ENCODE data around the gene PCDHGA8.
"Not testable (repeated sequence)": the region's sequence is repeated elsewhere in the genome, so short reads cannot be mapped to it uniquely, and the experiment has no call there.

PCDHGA8 gene

GRCh38 chr5:141397756-141398551 lies 5.5 kb downstream of the PCDHGA8 start, which contains the start of gene PCDHGB5:
Gene PCDHGB5 (plus strand): TSS chr5:141397947. CDS start chr5:141398128, 181 bp downstream.
- not testable (repeated sequence) for H3K27ac ChIP-seq (replicated peaks); H3K27me3 ChIP-seq (ENCODE audit: insufficient read depth, poor library complexity, severe bottlenecking)
- TF ChIP-seq CTCF (IDR thresholded peaks at IDR 0.05; ENCODE audit: insufficient read depth, low read length): peak; percentile 32
- DNase-seq (ENCODE audit: low read depth in 1 of 2, low spot score in 1 of 2): peak in 1 of 2 experiments; percentile 57
- peak within 1 kb of the TSS; percentile 23 for H3K4me3 ChIP-seq (replicated peaks; ENCODE audit: insufficient read depth, low read length)

- no peaks in the 10 kb centered on the region for H3K27me3 ChIP-seq (ENCODE audit: insufficient read depth, poor library complexity, severe bottlenecking)
- no peak for DNase-seq (ENCODE audit: low read depth in 1 of 2, low spot score in 1 of 2)
- no peak for TF ChIP-seq POLR2AphosphoS5 (IDR thresholded peaks at IDR 0.05; ENCODE audit: low read depth)
- TF ChIP-seq SPI1 (IDR thresholded peaks at IDR 0.05; ENCODE audit: borderline replicate concordance, low read depth): no peak
- no peak for TF ChIP-seq CTCF (IDR thresholded peaks at IDR 0.05; ENCODE audit: insufficient read depth, low read length)
- no peak for TF ChIP-seq GABPA (IDR thresholded peaks at IDR 0.05; ENCODE audit: low read depth)
- TF ChIP-seq REST (IDR thresholded peaks at IDR 0.05; ENCODE audit: insufficient replicate concordance, low read depth): no peak
- no peak overlapping the region for H3K27ac ChIP-seq (replicated peaks)
- no peak overlapping the region for H3K4me3 ChIP-seq (replicated peaks; ENCODE audit: insufficient read depth, low read length)
Observed at GRCh38 chr5:141398608-141399007, 6.2 kb downstream of the PCDHGA8 start.

- H3K4me3 ChIP-seq (replicated peaks; ENCODE audit: insufficient read depth, low read length): no peak overlapping the region
- no peak overlapping the region for H3K27ac ChIP-seq (replicated peaks)
- no peak for TF ChIP-seq REST (IDR thresholded peaks at IDR 0.05; ENCODE audit: insufficient replicate concordance, low read depth)
- TF ChIP-seq SPI1 (IDR thresholded peaks at IDR 0.05; ENCODE audit: borderline replicate concordance, low read depth): no peak
- no peak for TF ChIP-seq GABPA (IDR thresholded peaks at IDR 0.05; ENCODE audit: low read depth)
- no peak for TF ChIP-seq POLR2AphosphoS5 (IDR thresholded peaks at IDR 0.05; ENCODE audit: low read depth)
- TF ChIP-seq CTCF (IDR thresholded peaks at IDR 0.05; ENCODE audit: insufficient read depth, low read length): no peak
- H3K27me3 ChIP-seq (ENCODE audit: insufficient read depth, poor library complexity, severe bottlenecking): no peaks in the 10 kb centered on the region
- no peak for DNase-seq (ENCODE audit: low read depth in 1 of 2, low spot score in 1 of 2)
Observed at GRCh38 chr5:141399555-141400258, 7.3 kb downstream of the PCDHGA8 start.

All from HL-60 (cell line).